Thyroid gland (tissue), 4 donors: Measurements from ENCODE around the gene ST14. TPM values are rescaled to one million over a fixed set of nuclear protein-coding genes. Genes with fewer than 3 reads are reported as not detected.
A peak's percentile ranks its signal among the peaks of the same experiment; 100 is the strongest.

Experiments used
- DNase-seq, 2 donors: peaks; one replicate each; pipeline ENCODE4 v3.0.0-alpha.2; 2019
- H3K27ac ChIP-seq, 3 donors: fragments of 200-600 bp; sonication (generic); 1 replicate in 2 of 3; 2 replicates in 1 of 3; pipeline ENCODE4 v1.5.1; 2016 to 2019; ENCODE audit warnings: mild to moderate bottlenecking in 1 of 3, moderate library complexity in 1 of 3
- H3K27me3 ChIP-seq: fragments of 200-600 bp; sonication (generic); one replicate; pipeline ENCODE4 v1.5.1; 2019
- H3K36me3 ChIP-seq, 2 donors: fragments of 200-600 bp; sonication (generic); one replicate each; pipeline ENCODE4 v1.5.1; 2016 to 2019
- H3K4me1 ChIP-seq, 2 donors: fragments of 200-600 bp; sonication (generic); one replicate each; pipeline ENCODE4 v1.5.1; 2017 to 2019
- H3K4me3 ChIP-seq, 3 donors: fragments of 200-600 bp; sonication (generic); replicated peaks in 1 of 3; 1 replicate in 2 of 3; 2 replicates in 1 of 3; pipeline ENCODE4 v1.5.1; 2016; ENCODE audit warnings: mild to moderate bottlenecking in 1 of 3
- H3K9me3 ChIP-seq: fragments of 200-600 bp; sonication (generic); one replicate; pipeline ENCODE4 v1.5.1; 2017
- CTCF ChIP-seq, 6 experiments: fragments of 200-600 bp in 3 of 6; fragments of 450-650 bp in 3 of 6; sonication (generic) in 3 of 6; IDR thresholded peaks; one replicate each; pipeline ENCODE4 v1.5.1; 2016 to 2019; ENCODE audit warnings: antibody characterized with exemption in 6 of 6, mild to moderate bottlenecking in 2 of 6, inconsistent platforms in 1 of 6, moderate library complexity in 1 of 6
- POLR2A ChIP-seq, 2 donors: fragments of 450-650 bp; IDR thresholded peaks; one replicate each; pipeline ENCODE4 v1.6.1; 2017; ENCODE audit warnings: antibody characterized with exemption in 2 of 2, mild to moderate bottlenecking in 2 of 2, moderate library complexity in 1 of 2
- WGBS, 2 donors: methylation state at CpG; one replicate each; pipeline ENCODE4 v1.1.5; 2017; 5-methylcytosine and 5-hydroxymethylcytosine counted together
- intact Hi-C: fragments of 100-400 bp; cut with DNase I; formaldehyde crosslinking; loops from one replicate; pipeline ENCODE4 v1.15.1; 2023
- total RNA-seq, 4 donors: library from RNA; depleted of rRNA; stranded (reverse); fragments of >200 nt; gene quantifications; one replicate each; pipeline ENCODE4 v1.2.3, GENCODE V29; 2016

Gene ST14
- total RNA-seq, 4 donors from 2014 or later: 53.3 to 102 (median 90.7) TPM

GRCh38 chr11:130162733-130163132, 3.2 kb downstream of the ST14 start:
- Histone ChIP-seq H3K4me1 (peaks cover 30 to 67% of the 10 kb centered on the region in 2 donors), H3K27me3 (no peaks in the 10 kb centered on the region), H3K36me3 (no peaks in the 10 kb centered on the region), H3K27ac (peak overlapping the region in 2 of 3 donors; percentile 81 to 82), H3K9me3 (no peaks in the 10 kb centered on the region), H3K4me3 (no peak overlapping the region)
- no peak for DNase-seq
- no peak for TF ChIP-seq CTCF (IDR thresholded peaks at IDR 0.05)
- TF ChIP-seq POLR2A (IDR thresholded peaks at IDR 0.05): no peak
- intact Hi-C loops: no loop called here
- WGBS, 2 donors: 82 to 99% methylated on average over 5 of the region's 5 CpGs

GRCh38 chr11:130163346-130164220, 4.0 kb downstream of the ST14 start:
- WGBS, 2 donors: 22 to 36% methylated on average over 12 to 13 of the region's 13 CpGs
- Histone ChIP-seq H3K9me3 (no peaks in the 10 kb centered on the region), H3K27ac (peak overlapping the region; percentile 66 to 82 (median 81)), H3K27me3 (no peaks in the 10 kb centered on the region), H3K4me3 (no peak overlapping the region), H3K36me3 (no peaks in the 10 kb centered on the region), H3K4me1 (peaks cover 35 to 76% of the 10 kb centered on the region in 2 donors)
- TF ChIP-seq CTCF (IDR thresholded peaks at IDR 0.05) (peak in 1 of 6 experiments; percentile 18), POLR2A (IDR thresholded peaks at IDR 0.05) (peak in 1 of 2 donors; percentile 22)
- peak; percentile 70 to 77 for DNase-seq
- intact Hi-C loops: no loop called here

GRCh38 chr11:130164221-130164570, 4.6 kb downstream of the ST14 start:
- Histone ChIP-seq H3K4me3 (no peak overlapping the region), H3K36me3 (no peaks in the 10 kb centered on the region), H3K27ac (peak overlapping the region; percentile 66 to 82 (median 81)), H3K27me3 (no peaks in the 10 kb centered on the region), H3K9me3 (no peaks in the 10 kb centered on the region), H3K4me1 (peaks cover 36 to 75% of the 10 kb centered on the region in 2 donors)
- intact Hi-C loops: no loop called here
- WGBS, 2 donors: 25 to 31% methylated on average over 2 of the region's 2 CpGs
- no peak for TF ChIP-seq CTCF (IDR thresholded peaks at IDR 0.05)
- TF ChIP-seq POLR2A (IDR thresholded peaks at IDR 0.05): no peak
- peak; percentile 50 to 53 for DNase-seq

- DNase-seq: no peak
Observed at GRCh38 chr11:130165601-130166456, 6.2 kb downstream of the ST14 start.

More at GRCh38 chr11:130165601-130166456, 6.2 kb downstream of the ST14 start:
- WGBS, 2 donors: 84% methylated on average over 9 of the region's 9 CpGs
- no peak for TF ChIP-seq POLR2A (IDR thresholded peaks at IDR 0.05)
- TF ChIP-seq CTCF (IDR thresholded peaks at IDR 0.05): no peak
- Histone ChIP-seq H3K4me3 (no peak overlapping the region), H3K27ac (peak overlapping the region; percentile 72 to 82 (median 81)), H3K9me3 (no peaks in the 10 kb centered on the region), H3K4me1 (peaks cover 35 to 74% of the 10 kb centered on the region in 2 donors), H3K27me3 (no peaks in the 10 kb centered on the region), H3K36me3 (no peaks in the 10 kb centered on the region)
- intact Hi-C loops: no loop called here
